Suprapubic skin (tissue), 4 donors: ENCODE results near the gene IL13RA1. TPM values are rescaled to one million over a fixed set of nuclear protein-coding genes. Genes with fewer than 3 reads are reported as not detected.

Experiments
- DNase-seq, 2 donors: peaks; one replicate each; pipeline ENCODE4 v3.0.0-alpha.2; 2019; ENCODE audit warnings: low spot score in 2 of 2
- H3K27ac ChIP-seq: fragments of 200-600 bp; sonication (generic); one replicate; pipeline ENCODE4 v1.5.1; 2019
- H3K27me3 ChIP-seq: fragments of 200-600 bp; sonication (generic); one replicate; pipeline ENCODE4 v1.5.1; 2019
- H3K36me3 ChIP-seq: fragments of 200-600 bp; sonication (generic); one replicate; pipeline ENCODE4 v1.5.1; 2019
- H3K4me1 ChIP-seq: fragments of 200-600 bp; sonication (generic); one replicate; pipeline ENCODE4 v1.5.1; 2019
- H3K4me3 ChIP-seq: fragments of 200-600 bp; sonication (generic); one replicate; pipeline ENCODE4 v1.5.1; 2019; ENCODE audit warnings: mild to moderate bottlenecking
- H3K9me3 ChIP-seq: fragments of 200-600 bp; sonication (generic); one replicate; pipeline ENCODE4 v1.5.1; 2019
- CTCF ChIP-seq, 2 donors: fragments of 200-600 bp in 1 of 2; fragments of 450-650 bp in 1 of 2; sonication (generic) in 1 of 2; IDR thresholded peaks; one replicate each; pipeline ENCODE4 v1.5.1; 2016 to 2019; ENCODE audit warnings: antibody characterized with exemption in 2 of 2, mild to moderate bottlenecking in 1 of 2, moderate library complexity in 1 of 2
- EP300 ChIP-seq: sonication (generic); formaldehyde crosslinking; IDR thresholded peaks from one replicate; pipeline ENCODE4 v1.6.1; 2017; ENCODE audit warnings: antibody characterized with exemption
- POLR2A ChIP-seq, 2 donors: fragments of 450-650 bp; IDR thresholded peaks; one replicate each; pipeline ENCODE4 v1.6.1; 2017; ENCODE audit warnings: antibody characterized with exemption in 2 of 2, mild to moderate bottlenecking in 2 of 2, moderate library complexity in 2 of 2
- POLR2AphosphoS5 ChIP-seq, 3 donors: sonication (generic); formaldehyde crosslinking; IDR thresholded peaks; one replicate each; pipeline ENCODE4 v1.6.1; 2017; ENCODE audit warnings: antibody characterized with exemption in 3 of 3
- WGBS: methylation state at CpG from one replicate; pipeline ENCODE4 v1.1.5; 2018; 5-methylcytosine and 5-hydroxymethylcytosine counted together
- total RNA-seq, 4 donors: library from RNA; depleted of rRNA; stranded (reverse); fragments of >200 nt; gene quantifications; one replicate each; pipeline ENCODE4 v1.1.0, GENCODE V29; 2016

The IL13RA1 gene
- total RNA-seq, 4 donors from 2014 or later = 20.7 to 26.2 (median 24.8) TPM

GRCh38 chrX:118760025-118760424 is 32.6 kb downstream of the IL13RA1 start:
- Histone ChIP-seq H3K27ac (no peak overlapping the region), H3K4me3 (no peak overlapping the region), H3K36me3 (no peaks in the 10 kb centered on the region), H3K9me3 (no peaks in the 10 kb centered on the region), H3K27me3 (no peaks in the 10 kb centered on the region), H3K4me1 (no peaks in the 10 kb centered on the region)
- TF ChIP-seq POLR2A (IDR thresholded peaks at IDR 0.05) (no peak), POLR2AphosphoS5 (IDR thresholded peaks at IDR 0.05) (no peak), CTCF (IDR thresholded peaks at IDR 0.05) (no peak), EP300 (no peak)
- WGBS = 75% methylated on average over 3 of the region's 3 CpGs
- no peak for DNase-seq

GRCh38 chrX:118761939-118762707 is 34.7 kb downstream of the IL13RA1 start:
- no peak overlapping the region for H3K27ac ChIP-seq
- WGBS = 42% methylated on average over 5 of the region's 5 CpGs
- H3K27me3 ChIP-seq = no peaks in the 10 kb centered on the region
- TF ChIP-seq CTCF (IDR thresholded peaks at IDR 0.05) (no peak), EP300 (no peak)
- no peaks in the 10 kb centered on the region for H3K36me3 ChIP-seq
- H3K4me3 ChIP-seq = no peak overlapping the region
- no peaks in the 10 kb centered on the region for H3K9me3 ChIP-seq
- no peak for DNase-seq
- H3K4me1 ChIP-seq = no peaks in the 10 kb centered on the region

GRCh38 chrX:118763489-118763888 is 36.1 kb downstream of the IL13RA1 start:
- TF ChIP-seq CTCF (IDR thresholded peaks at IDR 0.05) (no peak), POLR2AphosphoS5 (IDR thresholded peaks at IDR 0.05) (no peak), POLR2A (IDR thresholded peaks at IDR 0.05) (no peak), EP300 (no peak)
- no peak overlapping the region for H3K4me3 ChIP-seq
- DNase-seq = no peak
- H3K4me1 ChIP-seq = no peaks in the 10 kb centered on the region
- WGBS = 70% methylated on average over 1 of the region's 1 CpG
- H3K9me3 ChIP-seq = no peaks in the 10 kb centered on the region
- no peaks in the 10 kb centered on the region for H3K27me3 ChIP-seq
- H3K27ac ChIP-seq = no peak overlapping the region
- H3K36me3 ChIP-seq = no peaks in the 10 kb centered on the region

- Histone ChIP-seq H3K27me3 (no peaks in the 10 kb centered on the region), H3K4me3 (no peak overlapping the region), H3K4me1 (no peaks in the 10 kb centered on the region), H3K9me3 (no peaks in the 10 kb centered on the region), H3K27ac (no peak overlapping the region), H3K36me3 (no peaks in the 10 kb centered on the region)
- no peak for TF ChIP-seq POLR2AphosphoS5 (IDR thresholded peaks at IDR 0.05)
- no peak for TF ChIP-seq EP300
- TF ChIP-seq POLR2A (IDR thresholded peaks at IDR 0.05) = no peak
- TF ChIP-seq CTCF (IDR thresholded peaks at IDR 0.05) = no peak
- no peak for DNase-seq
- WGBS = 64% methylated on average over 4 of the region's 4 CpGs
Observed at GRCh38 chrX:118764122-118764521, 36.7 kb downstream of the IL13RA1 start.

- H3K4me1 ChIP-seq = no peaks in the 10 kb centered on the region
- 96% methylated on average over 31 of the region's 38 CpGs for WGBS
- no peaks in the 10 kb centered on the region for H3K9me3 ChIP-seq
- TF ChIP-seq CTCF (IDR thresholded peaks at IDR 0.05) (no peak), POLR2A (IDR thresholded peaks at IDR 0.05) (no peak), EP300 (no peak), POLR2AphosphoS5 (IDR thresholded peaks at IDR 0.05) (no peak)
- H3K27me3 ChIP-seq = no peaks in the 10 kb centered on the region
- peaks cover 6% of the 10 kb centered on the region for H3K36me3 ChIP-seq
- no peak overlapping the region for H3K27ac ChIP-seq
- H3K4me3 ChIP-seq = no peak overlapping the region
- no peak for DNase-seq
Observed at GRCh38 chrX:118770133-118770760, 42.8 kb downstream of the IL13RA1 start.
